Kidney (tissue), 14 donors: ENCODE results near the gene GATAD2B. TPM values are rescaled to one million over a fixed set of nuclear protein-coding genes. Genes with fewer than 3 reads are reported as not detected.

ENCODE experiments used
- DNase-seq, 5 donors: peaks; one replicate each; pipeline ENCODE4 v3.0.0-alpha.2; 2013 to 2020
- FAIRE-seq: peaks from 2 replicates; lab custom pipeline; 2012; peaks lifted over from hg19 to GRCh38; lab: Jason Lieb, UNC
- H3K27ac ChIP-seq, 2 donors: one replicate each; pipeline ENCODE4 v1.7.0; 2013; ENCODE audit warnings: low read depth in 2 of 2, low read length in 2 of 2, inconsistent platforms in 1 of 2
- H3K27me3 ChIP-seq: one replicate; pipeline ENCODE4 v1.7.1; 2013; ENCODE audit warnings: low read length, inconsistent platforms; ENCODE audit not compliant: control insufficient read depth, insufficient read depth
- H3K36me3 ChIP-seq, 3 donors: one replicate each; pipeline versions ENCODE4 v1.7.0 to v1.7.1; 2013; ENCODE audit warnings: low read length in 3 of 3, control low read depth in 1 of 3, inconsistent platforms in 1 of 3; ENCODE audit not compliant: insufficient read depth in 3 of 3, control insufficient read depth in 2 of 3
- H3K4me1 ChIP-seq, 3 donors: one replicate each; pipeline versions ENCODE4 v1.7.0 to v1.7.1; 2013; ENCODE audit warnings: low read length in 3 of 3, inconsistent platforms in 1 of 3, low read depth in 1 of 3; ENCODE audit not compliant: control insufficient read depth in 2 of 3, insufficient read depth in 2 of 3
- H3K4me3 ChIP-seq, 3 donors: one replicate each; pipeline versions ENCODE4 v1.7.0 to v1.8.1; 2013; ENCODE audit warnings: low read length in 3 of 3, control low read depth in 1 of 3, inconsistent platforms in 1 of 3
- H3K9ac ChIP-seq, 3 donors: one replicate each; pipeline versions ENCODE4 v1.7.0 to v1.7.1; 2013; ENCODE audit warnings: low read length in 3 of 3, control low read depth in 1 of 3, inconsistent platforms in 1 of 3
- H3K9me3 ChIP-seq, 3 donors: one replicate each; pipeline versions ENCODE4 v1.7.0 to v1.7.1; 2013; ENCODE audit warnings: low read length in 3 of 3, control low read depth in 1 of 3, inconsistent platforms in 1 of 3; ENCODE audit not compliant: control insufficient read depth in 2 of 3, insufficient read depth in 1 of 3
- CTCF ChIP-seq: IDR thresholded peaks from 3 replicates; pipeline ENCODE4 v1.5.1; 2012; ENCODE audit warnings: mild to moderate bottlenecking, moderate library complexity, borderline replicate concordance; ENCODE audit not compliant: insufficient read depth; ENCODE audit errors: extremely low read depth
- intact Hi-C: fragments of 100-400 bp; cut with DNase I; formaldehyde crosslinking; loops from one replicate; pipeline ENCODE4 v1.11.1; 2022
- polyA plus RNA-seq: library from polyadenylated mRNA; stranded (reverse); fragments of 350-450 nt; fragmentation: Illumina TruSeq; extraction: RNeasy Lipid Tissue Mini Kit (QIAGEN cat#74804); gene quantifications from one replicate; pipeline ENCODE4 v1.2.3, GENCODE V29; 2014; ENCODE audit warnings: low read depth, low replicate concordance; ENCODE audit not compliant: insufficient read depth
- total RNA-seq: library from RNA; stranded (reverse); fragmentation: NEBNext Ultra II Directional; extraction: Animal tissue kit (Norgen Biotek cat#: 25700); gene quantifications from one replicate; pipeline ENCODE4 v1.2.1, GENCODE V29; 2021
- donor health status: control.
- donor health status: control.
- donor health status: control.
- donor health status: control.
- donor health status: control.
- donor health status: DM: yes; HTN: yes; CAD: no.
- donor health status: Normal renal cell carcinoma (clear cell type).

GATAD2B gene
- total and polyA plus RNA-seq, 2 donors from 2014 or later, result 3.6 to 49.0 TPM

- H3K27me3 ChIP-seq, result no peaks in the 10 kb centered on the region
- FAIRE-seq (no peak), DNase-seq (peak in 2 of 5 donors; percentile 41 to 54)
- no peak for TF ChIP-seq CTCF
- H3K36me3 ChIP-seq, result peaks cover 2 to 27% (median 8%) of the 10 kb centered on the region in 3 donors
- no peak overlapping the region for H3K9ac ChIP-seq
- H3K27ac ChIP-seq, result peak overlapping the region in 1 of 2 donors; percentile 64
- intact Hi-C loops, result no loop called here
- peaks cover 0 to 38% (median 23%) of the 10 kb centered on the region in 3 donors for H3K4me1 ChIP-seq
- no peaks in the 10 kb centered on the region for H3K9me3 ChIP-seq
- H3K4me3 ChIP-seq, result no peak overlapping the region
These were observed 149.5 kb downstream of the GATAD2B start for GRCh38 chr1:153773096-153773921.

- intact Hi-C loops, result no loop called here
- H3K36me3 ChIP-seq, result peaks cover 4 to 39% (median 20%) of the 10 kb centered on the region in 3 donors
- DNase-seq, result peak in 4 of 5 donors; percentile 60 to 70 (median 64)
These were observed 150.8 kb downstream of the GATAD2B start for GRCh38 chr1:153771841-153772593.

GRCh38 chr1:153771261-153771660, 151.5 kb downstream of the GATAD2B start:
- DNase-seq (peak in 1 of 5 donors; percentile 35), FAIRE-seq (no peak)
- intact Hi-C loops, result no loop called here
- peaks cover 4 to 42% (median 20%) of the 10 kb centered on the region in 3 donors for H3K36me3 ChIP-seq
- H3K27me3 ChIP-seq, result no peaks in the 10 kb centered on the region
- H3K9ac ChIP-seq, result peak overlapping the region in 1 of 3 donors; percentile 22
- peaks cover 0 to 26% (median 8%) of the 10 kb centered on the region in 3 donors for H3K4me1 ChIP-seq
- H3K9me3 ChIP-seq, result no peaks in the 10 kb centered on the region
- TF ChIP-seq CTCF, result no peak
- no peak overlapping the region for H3K4me3 ChIP-seq
- H3K27ac ChIP-seq, result peak overlapping the region in 1 of 2 donors; percentile 49

More at GRCh38 chr1:153771841-153772593, 150.8 kb downstream of the GATAD2B start:
- Histone ChIP-seq H3K9me3 (no peaks in the 10 kb centered on the region), H3K27ac (no peak overlapping the region), H3K27me3 (no peaks in the 10 kb centered on the region), H3K4me1 (peaks cover 0 to 34% (median 14%) of the 10 kb centered on the region in 3 donors), H3K9ac (no peak overlapping the region), H3K4me3 (no peak overlapping the region)
- TF ChIP-seq CTCF, result peak; percentile 47
- no peak for FAIRE-seq
